Loucy (cell line): ENCODE results near the gene TRUB1.

Experiments
- H2AFZ ChIP-seq: fragments of 200-600 bp; sonication (generic); 2 replicates; pipeline ENCODE4 v1.6.0; 2016; ENCODE audit warnings: antibody characterized with exemption, mild to moderate bottlenecking, low read length, moderate library complexity
- H3F3A ChIP-seq: fragments of 200-600 bp; 2 replicates; pipeline ENCODE4 v1.6.0; 2016; ENCODE audit warnings: antibody characterized with exemption, low read depth, mild to moderate bottlenecking
- H3K27me3 ChIP-seq: fragments of 200-600 bp; sonication (generic); 2 replicates; pipeline ENCODE4 v1.6.1; 2014; ENCODE audit warnings: low read length, mild to moderate bottlenecking; ENCODE audit not compliant: insufficient read depth, poor library complexity, severe bottlenecking
- H3K36me3 ChIP-seq: fragments of 200-600 bp; sonication (generic); 2 replicates; pipeline ENCODE4 v1.6.1; 2016; ENCODE audit warnings: low read length; ENCODE audit not compliant: insufficient read depth
- H3K4me1 ChIP-seq: fragments of 200-600 bp; sonication (generic); 2 replicates; pipeline ENCODE4 v1.5.1; 2014; ENCODE audit warnings: low read length, mild to moderate bottlenecking; ENCODE audit not compliant: insufficient read depth, poor library complexity, severe bottlenecking
- H3K4me2 ChIP-seq: fragments of 200-600 bp; sonication (generic); 2 replicates; pipeline ENCODE4 v1.6.0; 2014; ENCODE audit warnings: antibody characterized with exemption, low read length, low read depth, mild to moderate bottlenecking; ENCODE audit not compliant: poor library complexity, severe bottlenecking
- H3K4me3 ChIP-seq: fragments of 200-600 bp; sonication (generic); 2 replicates; pipeline ENCODE4 v1.5.1; 2014; ENCODE audit warnings: low read length, mild to moderate bottlenecking, mixed read lengths; ENCODE audit not compliant: poor library complexity, severe bottlenecking
- H3K79me2 ChIP-seq: fragments of 200-600 bp; sonication (generic); 2 replicates; pipeline ENCODE4 v1.6.1; 2014; ENCODE audit warnings: low read length; ENCODE audit not compliant: insufficient read depth
- H3K9ac ChIP-seq: fragments of 200-600 bp; sonication (generic); 2 replicates; pipeline ENCODE4 v1.6.0; 2014; ENCODE audit warnings: mild to moderate bottlenecking, low read depth, low read length, moderate library complexity; ENCODE audit not compliant: poor library complexity, severe bottlenecking
- H3K9me2 ChIP-seq: fragments of 200-600 bp; sonication (generic); replicated peaks from 2 replicates; pipeline ENCODE4 v1.6.1; 2016; ENCODE audit warnings: low read depth, low read length, mixed read lengths
- H3K9me3 ChIP-seq: fragments of 200-600 bp; sonication (generic); 2 replicates; pipeline ENCODE4 v1.6.1; 2014; ENCODE audit warnings: mild to moderate bottlenecking, antibody characterized with exemption, low read length, low read depth; ENCODE audit not compliant: insufficient read depth
- H4K20me1 ChIP-seq: fragments of 200-600 bp; sonication (generic); 2 replicates; pipeline ENCODE4 v1.6.0; 2014; ENCODE audit warnings: antibody characterized with exemption, low read length, mild to moderate bottlenecking; ENCODE audit not compliant: insufficient read depth, poor library complexity, severe bottlenecking
- EZH2phosphoT487 ChIP-seq: fragments of 200-600 bp; IDR thresholded peaks from 2 replicates; pipeline ENCODE4 v1.6.1; 2018; ENCODE audit warnings: antibody characterized with exemption, mild to moderate bottlenecking, moderate library complexity, borderline replicate concordance
- TF ChIP-seq, protein P1 (sequence below): fragments of 200-600 bp; sonication (generic); conservative IDR thresholded peaks from 2 replicates; pipeline ENCODE4 v1.5.1; 2014; ENCODE audit warnings: mild to moderate bottlenecking, antibody characterized with exemption, low read length

TRUB1 gene

DNA sequence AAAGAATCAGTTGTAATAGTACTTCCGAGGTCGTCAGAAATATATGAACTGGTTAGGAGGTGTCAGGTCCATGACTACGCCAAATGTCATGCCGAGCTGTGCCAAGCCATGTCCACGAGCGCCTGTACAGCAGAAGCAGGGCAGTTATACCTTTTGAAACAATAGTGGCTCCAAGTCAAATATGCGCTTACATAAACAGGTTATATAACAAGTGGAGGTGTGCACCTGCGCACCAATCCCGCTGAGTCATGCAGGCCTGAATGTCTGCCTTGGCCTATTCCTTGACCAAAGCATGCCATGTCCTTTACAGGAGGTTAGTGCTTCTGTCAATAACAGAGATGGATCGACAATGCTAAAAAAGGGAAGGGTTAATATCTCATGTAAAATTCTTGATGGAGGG lies 21.3 kb upstream of the TRUB1 start:
- Histone ChIP-seq H4K20me1 (no peaks in the 10 kb centered on the region), H3F3A (peaks cover 4% of the 10 kb centered on the region; the same call in 1 of the 2 replicates), H2AFZ (no peak overlapping the region), H3K9me3 (no peaks in the 10 kb centered on the region), H3K4me1 (peaks cover 23% of the 10 kb centered on the region), H3K27me3 (no peaks in the 10 kb centered on the region), H3K9me2 (no peaks in the 10 kb centered on the region), H3K79me2 (no peaks in the 10 kb centered on the region), H3K9ac (no peak overlapping the region), H3K4me3 (no peak overlapping the region), H3K4me2 (no peak overlapping the region), H3K36me3 (no peaks in the 10 kb centered on the region)
- TF ChIP-seq, protein P1, sequence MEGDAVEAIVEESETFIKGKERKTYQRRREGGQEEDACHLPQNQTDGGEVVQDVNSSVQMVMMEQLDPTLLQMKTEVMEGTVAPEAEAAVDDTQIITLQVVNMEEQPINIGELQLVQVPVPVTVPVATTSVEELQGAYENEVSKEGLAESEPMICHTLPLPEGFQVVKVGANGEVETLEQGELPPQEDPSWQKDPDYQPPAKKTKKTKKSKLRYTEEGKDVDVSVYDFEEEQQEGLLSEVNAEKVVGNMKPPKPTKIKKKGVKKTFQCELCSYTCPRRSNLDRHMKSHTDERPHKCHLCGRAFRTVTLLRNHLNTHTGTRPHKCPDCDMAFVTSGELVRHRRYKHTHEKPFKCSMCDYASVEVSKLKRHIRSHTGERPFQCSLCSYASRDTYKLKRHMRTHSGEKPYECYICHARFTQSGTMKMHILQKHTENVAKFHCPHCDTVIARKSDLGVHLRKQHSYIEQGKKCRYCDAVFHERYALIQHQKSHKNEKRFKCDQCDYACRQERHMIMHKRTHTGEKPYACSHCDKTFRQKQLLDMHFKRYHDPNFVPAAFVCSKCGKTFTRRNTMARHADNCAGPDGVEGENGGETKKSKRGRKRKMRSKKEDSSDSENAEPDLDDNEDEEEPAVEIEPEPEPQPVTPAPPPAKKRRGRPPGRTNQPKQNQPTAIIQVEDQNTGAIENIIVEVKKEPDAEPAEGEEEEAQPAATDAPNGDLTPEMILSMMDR, result no peak

DNA sequence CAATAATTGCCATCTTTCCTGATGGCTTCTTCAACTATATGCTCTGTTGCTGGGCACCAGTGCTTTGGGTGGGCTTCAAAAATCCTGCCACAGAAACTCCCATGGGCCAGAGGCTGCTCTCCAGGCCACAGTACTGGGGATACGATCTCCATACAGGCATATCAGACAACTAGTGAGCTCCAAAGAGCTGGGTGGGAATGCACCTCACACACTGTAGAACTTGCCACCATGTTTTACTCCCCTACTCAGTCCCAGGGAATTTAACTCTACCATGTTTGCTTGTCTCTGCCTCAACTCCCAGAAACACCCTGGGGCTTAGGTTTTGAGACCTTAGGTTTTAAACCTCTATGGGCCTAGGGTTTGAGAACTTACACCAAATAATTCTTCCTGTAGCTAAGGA lies 20.5 kb upstream of the TRUB1 start:
- H2AFZ ChIP-seq, result 0 out of 2 replicates have a peak overlapping the region, but pooled peaks have one; percentile 6
- no peaks in the 10 kb centered on the region for H3K79me2 ChIP-seq
- H3K9me2 ChIP-seq, result no peaks in the 10 kb centered on the region
- TF ChIP-seq EZH2phosphoT487, result no peak
- TF ChIP-seq, protein P1, result no peak
- peaks cover under 1% of the 10 kb centered on the region; the same call in 1 of the 2 replicates for H3F3A ChIP-seq
- H3K4me3 ChIP-seq, result no peak overlapping the region
- no peaks in the 10 kb centered on the region for H3K27me3 ChIP-seq
- peaks cover 19% of the 10 kb centered on the region for H3K4me1 ChIP-seq
- no peak overlapping the region for H3K9ac ChIP-seq
- H3K36me3 ChIP-seq, result no peaks in the 10 kb centered on the region
- H3K4me2 ChIP-seq, result no peak overlapping the region
- no peaks in the 10 kb centered on the region for H4K20me1 ChIP-seq
- H3K9me3 ChIP-seq, result no peaks in the 10 kb centered on the region

DNA sequence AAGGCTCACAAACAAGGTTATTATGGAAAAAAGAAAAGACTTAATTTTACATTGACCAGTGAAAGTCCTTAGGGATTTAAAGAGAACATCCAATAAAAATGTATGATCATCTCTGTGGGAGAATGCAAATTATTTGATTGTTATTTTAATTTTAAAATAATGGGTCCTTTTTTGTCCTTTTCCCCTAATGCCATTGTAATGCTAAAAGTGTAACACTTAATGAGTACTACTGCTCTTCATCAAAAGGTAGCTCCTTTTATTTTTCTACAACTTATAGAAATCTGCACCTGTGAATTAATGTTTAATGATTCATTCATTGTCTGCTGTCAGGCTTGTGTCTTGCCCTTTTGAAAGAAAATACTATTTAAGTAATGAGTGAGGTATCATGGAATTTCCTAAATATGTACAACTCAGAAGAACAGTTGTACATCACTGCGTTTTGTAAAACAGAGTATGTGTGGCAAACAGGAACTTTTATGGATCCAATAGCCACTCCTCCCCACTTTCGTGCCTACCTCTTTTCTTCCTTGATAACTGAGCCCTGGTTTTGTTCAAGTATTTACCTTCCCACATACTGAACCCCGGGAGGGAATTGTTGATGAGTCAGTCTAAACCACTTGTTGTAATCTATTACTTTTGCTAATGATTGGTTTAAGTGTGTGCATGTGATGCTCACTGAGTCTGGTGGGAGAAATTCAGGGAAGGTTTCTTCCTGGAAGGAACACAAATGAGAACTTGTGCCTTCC lies 19.9 kb upstream of the TRUB1 start:
- Histone ChIP-seq H3F3A (no peaks in the 10 kb centered on the region; the same call in 1 of the 2 replicates), H3K27me3 (no peaks in the 10 kb centered on the region), H3K9me2 (no peaks in the 10 kb centered on the region), H3K4me2 (no peak overlapping the region), H3K9me3 (no peaks in the 10 kb centered on the region), H3K4me3 (no peak overlapping the region), H3K9ac (no peak overlapping the region), H3K36me3 (no peaks in the 10 kb centered on the region), H3K4me1 (peaks cover 17% of the 10 kb centered on the region), H4K20me1 (no peaks in the 10 kb centered on the region), H3K79me2 (no peaks in the 10 kb centered on the region), H2AFZ (no peak overlapping the region)
- TF ChIP-seq, protein P1, result no peak
- no peak for TF ChIP-seq EZH2phosphoT487
